GM18951 (cell line): ENCODE data around the gene ELOB.

Experiments
- POLR2A ChIP-seq: IDR thresholded peaks from 4 replicates; pipeline ENCODE4 v1.6.1; 2011; ENCODE audit warnings: mild to moderate bottlenecking; ENCODE audit not compliant: insufficient read length, insufficient read depth; ENCODE audit errors: extremely low read depth
- in situ Hi-C: fragments of 300-500 bp; cut with MboI; formaldehyde crosslinking; loops from one replicate; pipeline ENCODE4 v1.12.0; 2022; ENCODE audit warnings: low sequenced_read_pairs, mixed read lengths, inconsistent platforms; ENCODE audit not compliant: unreplicated experiment

The ELOB gene

GRCh38 chr16:2749476-2749875, 27.6 kb downstream of the ELOB start:
- in situ Hi-C loops: no loop called here
- no peak for TF ChIP-seq POLR2A

GRCh38 chr16:2748757-2749455, 28.2 kb downstream of the ELOB start:
- in situ Hi-C loops: no loop called here

GRCh38 chr16:2745961-2746360, 31.1 kb downstream of the ELOB start:
- in situ Hi-C loops: no loop called here
- no peak for TF ChIP-seq POLR2A

More at GRCh38 chr16:2748757-2749455, 28.2 kb downstream of the ELOB start:
- TF ChIP-seq POLR2A: no peak

GRCh38 chr16:2745116-2745890, 31.8 kb downstream of the ELOB start:
- in situ Hi-C loops: no loop called here
- TF ChIP-seq POLR2A: no peak

- in situ Hi-C loops: no loop called here
- no peak for TF ChIP-seq POLR2A
Observed at GRCh38 chr16:2744711-2745110, 32.4 kb downstream of the ELOB start.

- in situ Hi-C loops: no loop called here
Observed at GRCh38 chr16:2743007-2743810, 33.9 kb downstream of the ELOB start.

GRCh38 chr16:2742323-2743006, 34.6 kb downstream of the ELOB start:
- TF ChIP-seq POLR2A: no peak
- in situ Hi-C loops: no loop called here

More at GRCh38 chr16:2743007-2743810, 33.9 kb downstream of the ELOB start:
- TF ChIP-seq POLR2A: no peak

- in situ Hi-C loops: no loop called here
- TF ChIP-seq POLR2A: no peak
Observed at GRCh38 chr16:2741168-2741567, 35.9 kb downstream of the ELOB start.

- TF ChIP-seq POLR2A: no peak
- in situ Hi-C loops: no loop called here
Observed at GRCh38 chr16:2740476-2740875, 36.6 kb downstream of the ELOB start.

- in situ Hi-C loops: no loop called here
- no peak for TF ChIP-seq POLR2A
Observed at GRCh38 chr16:2739625-2740430, 37.3 kb downstream of the ELOB start.

- in situ Hi-C loops: no loop called here
- no peak for TF ChIP-seq POLR2A
Observed at GRCh38 chr16:2738615-2739014, 38.5 kb downstream of the ELOB start.

- in situ Hi-C loops: no loop called here
- no peak for TF ChIP-seq POLR2A
Observed at GRCh38 chr16:2737895-2738418, 39.1 kb downstream of the ELOB start.
